NCI-H1694 treated with DMSO at 0.1 percent for 48 hours (cell line): ENCODE data around the gene SNX27.
"Not testable (repeated sequence)": the region's sequence is repeated elsewhere in the genome, so short reads cannot be mapped to it uniquely, and the experiment has no call there.

ENCODE experiments used
- DNase-seq: peaks from one replicate; lab custom pipeline; 2025; lab: John Stamatoyannopoulos, UW

The SNX27 gene

DNA sequence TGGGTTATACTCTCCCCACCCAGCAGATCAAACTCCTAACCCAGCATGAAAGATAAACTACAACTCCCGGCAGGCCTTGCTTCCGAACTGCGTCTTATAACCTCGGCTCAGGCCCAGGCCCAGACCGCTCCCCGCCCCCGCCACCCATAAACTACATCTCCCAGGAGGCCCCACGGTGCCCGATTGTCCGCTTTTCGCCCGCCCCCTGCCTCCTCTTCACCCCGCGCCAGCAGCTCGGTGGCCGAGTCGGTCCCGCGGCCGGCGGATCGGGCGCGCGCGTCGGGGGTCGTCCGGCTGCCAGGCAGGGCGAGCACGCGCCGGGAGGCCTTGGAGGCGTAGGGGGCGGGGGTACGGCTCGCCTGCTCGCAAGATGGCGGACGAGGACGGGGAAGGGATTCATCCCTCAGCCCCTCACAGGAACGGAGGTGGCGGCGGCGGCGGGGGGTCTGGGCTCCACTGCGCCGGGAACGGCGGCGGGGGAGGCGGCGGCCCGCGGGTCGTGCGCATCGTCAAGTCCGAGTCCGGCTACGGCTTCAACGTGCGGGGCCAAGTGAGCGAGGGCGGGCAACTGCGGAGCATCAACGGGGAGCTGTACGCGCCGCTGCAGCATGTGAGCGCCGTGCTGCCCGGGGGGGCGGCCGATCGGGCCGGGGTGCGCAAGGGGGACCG, at the start of gene SNX27:
TSS of gene SNX27 (plus strand) at position 219 of the 669 bp plus-strand sequence. CDS start at position 371, 152 bp downstream.
- DNase-seq = peak; percentile 92

DNA sequence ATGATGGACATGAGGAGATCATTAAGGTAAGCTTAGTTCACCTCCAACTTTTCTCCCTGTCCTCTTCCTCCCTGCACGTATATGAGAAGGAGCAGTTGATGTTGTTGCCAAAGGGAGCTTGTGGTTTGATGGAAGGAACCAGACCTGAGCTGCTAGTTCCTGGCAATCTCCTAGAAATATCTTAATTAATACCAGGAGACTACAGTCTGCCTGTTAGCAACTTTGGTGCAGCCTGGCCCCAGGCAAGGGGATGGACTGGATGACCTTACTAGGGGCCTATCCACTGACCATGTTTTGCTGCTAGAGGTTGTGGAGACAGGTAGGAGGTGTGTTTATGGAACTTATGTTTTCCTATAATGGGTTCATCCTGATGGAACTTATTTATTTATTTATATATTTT, 49.2 kb upstream of the SNX27 start:
- no peak for DNase-seq

DNA sequence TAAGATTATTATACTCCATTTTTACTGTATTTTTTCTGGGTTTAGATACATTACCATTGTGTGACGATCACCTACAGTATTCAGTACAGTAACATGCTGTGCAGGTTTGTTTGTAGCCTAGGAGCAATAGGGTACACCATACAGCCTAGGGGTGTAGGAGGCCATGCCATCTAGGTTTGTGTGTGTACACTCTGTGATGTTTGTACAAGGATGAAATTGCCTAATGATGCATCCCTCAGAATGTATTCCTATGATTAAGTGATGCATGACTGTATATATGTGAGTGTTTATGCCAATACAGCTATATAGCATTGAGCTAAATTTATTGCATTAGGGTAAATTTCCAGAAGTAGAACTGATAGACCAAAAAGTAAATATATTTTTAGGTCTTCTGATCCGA, 48.5 kb upstream of the SNX27 start:
- no peak for DNase-seq

DNA sequence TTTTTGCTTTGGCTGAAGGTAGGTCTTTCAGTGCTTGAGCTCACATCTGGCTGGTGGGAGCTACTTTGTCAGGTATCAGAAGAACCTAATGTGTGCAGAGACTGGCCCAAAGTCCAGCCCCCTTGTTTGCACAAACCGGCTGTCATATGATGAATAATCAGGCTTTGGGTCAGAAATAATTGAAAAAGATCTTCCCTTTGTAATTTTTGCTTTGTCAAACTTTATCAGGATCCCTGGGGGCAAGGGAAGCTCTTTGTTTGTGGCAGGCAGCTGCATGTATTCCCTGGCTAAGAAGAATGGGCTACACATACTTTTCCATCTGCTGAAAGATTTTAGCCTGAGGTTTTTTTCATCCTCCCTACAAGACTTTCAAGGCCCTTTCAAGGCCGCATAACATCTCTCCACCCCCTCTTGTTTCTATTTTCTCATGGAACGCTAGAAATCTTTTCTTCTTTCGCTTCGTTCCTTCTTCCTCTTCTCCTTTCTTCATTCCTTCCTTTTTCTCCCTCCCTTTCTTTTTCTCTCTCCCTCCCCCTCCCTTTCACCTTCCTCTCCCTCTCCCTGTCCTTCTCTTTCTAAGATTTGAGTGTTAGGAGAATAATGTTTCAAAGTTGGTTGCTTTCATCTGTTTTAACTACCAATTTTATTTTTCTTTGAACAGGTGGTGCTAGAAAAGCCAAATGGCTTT, 46.2 kb upstream of the SNX27 start:
- DNase-seq = no peak

DNA sequence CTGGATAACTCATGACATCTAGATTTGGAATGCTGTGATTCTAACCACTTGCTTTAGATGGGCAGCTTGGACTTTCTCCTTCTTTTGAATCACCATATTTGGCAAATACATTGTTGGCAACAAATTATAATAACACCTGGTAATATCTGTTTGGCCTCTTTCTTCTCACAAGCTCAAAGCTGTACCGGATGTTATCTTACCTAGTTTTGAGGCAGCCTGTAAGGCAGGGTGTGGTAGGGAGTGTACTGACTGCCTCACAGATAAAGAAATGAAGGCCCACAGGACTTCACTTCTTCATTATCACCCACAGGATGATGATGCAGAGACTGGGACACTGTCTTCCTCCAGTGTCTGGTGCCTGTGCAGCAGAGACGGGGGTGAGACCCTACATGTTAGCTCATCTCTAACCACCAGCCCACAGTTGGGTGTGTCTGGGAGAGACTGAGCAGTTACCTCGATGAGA, 43.2 kb upstream of the SNX27 start:
- no peak for DNase-seq

DNA sequence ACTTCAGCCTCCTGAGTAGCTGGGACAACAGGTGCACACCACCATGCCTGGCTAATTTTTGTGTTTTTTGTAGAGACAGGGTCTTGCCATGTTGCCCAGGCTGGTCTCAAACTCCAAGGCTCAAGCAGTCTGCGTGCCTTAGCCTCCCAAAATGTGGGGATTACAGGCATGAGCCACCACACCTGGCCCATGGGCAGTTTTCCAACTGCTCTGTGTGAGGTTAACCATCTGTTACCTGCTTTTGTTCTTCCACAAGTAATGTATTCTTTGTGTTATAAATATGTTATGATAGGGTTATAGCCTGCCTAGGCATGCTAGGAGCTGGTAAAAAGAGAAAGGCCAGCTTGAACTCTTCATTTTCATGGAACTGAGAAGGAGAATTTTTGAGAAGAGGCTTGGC, 41.0 kb upstream of the SNX27 start:
- no peak for DNase-seq

DNA sequence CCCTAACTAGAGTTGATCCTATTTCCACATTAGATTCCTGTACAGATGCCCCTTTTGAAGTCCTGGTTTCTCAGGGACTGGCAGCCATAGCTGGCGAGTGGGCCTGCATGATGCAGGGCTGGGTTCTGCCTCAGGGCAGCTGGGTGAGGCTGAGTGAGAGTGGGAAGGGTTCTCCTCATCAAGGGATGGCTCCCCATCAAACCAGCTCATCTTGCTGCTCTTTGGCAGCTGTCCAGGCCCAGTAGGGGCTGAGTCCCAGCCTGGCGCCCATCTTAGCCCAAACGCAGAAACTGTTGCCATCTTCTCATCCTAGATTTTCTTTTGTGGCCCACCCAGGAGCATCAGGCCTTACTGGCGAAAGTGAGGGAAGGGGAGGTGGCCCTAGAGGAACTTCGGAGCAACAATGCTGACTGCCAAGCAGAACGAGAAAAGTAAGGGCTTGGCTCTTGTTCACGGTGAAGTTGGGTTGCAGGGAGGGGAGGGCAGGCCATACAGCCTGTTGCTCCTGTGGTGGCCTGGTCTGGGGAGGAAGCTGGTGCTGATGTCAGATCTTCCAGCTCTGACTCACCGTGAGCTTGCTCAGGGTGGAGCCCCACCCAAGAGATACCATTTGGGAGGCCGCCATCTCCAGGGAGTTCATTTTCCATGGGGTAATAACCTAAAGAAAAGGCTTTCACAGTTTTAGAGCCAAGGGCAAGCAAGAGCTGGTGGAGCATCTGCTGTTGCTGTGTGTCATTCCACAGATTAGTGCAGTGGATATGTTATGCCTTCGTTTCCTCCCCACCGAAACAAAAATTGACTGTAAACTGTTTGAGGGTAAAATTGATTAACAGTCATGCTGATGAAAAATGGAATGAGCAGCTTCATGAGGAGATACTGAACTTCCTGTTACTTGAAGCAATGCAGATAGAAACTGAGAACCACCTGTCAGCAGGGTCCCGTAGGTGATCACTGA, 37.0 kb upstream of the SNX27 start:
- no peak for DNase-seq

DNA sequence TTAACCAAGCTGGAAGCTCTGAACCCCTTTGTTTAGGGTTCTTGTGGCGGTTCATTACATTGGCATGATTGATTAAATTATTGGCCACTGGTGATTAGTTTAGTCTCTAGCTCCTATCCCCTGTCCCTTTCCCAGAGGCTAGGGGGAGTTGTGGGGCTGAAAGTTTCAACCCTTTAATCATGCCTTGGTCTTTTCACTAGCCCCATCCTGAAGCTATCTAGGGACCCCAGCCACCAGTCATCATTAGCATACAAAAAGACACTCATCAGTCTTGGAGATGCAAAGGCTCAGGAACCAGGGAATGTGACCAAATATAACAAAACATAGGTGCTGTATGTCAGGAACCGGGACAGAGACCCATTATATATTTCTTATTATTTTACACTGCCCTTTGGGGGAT, 34.7 kb upstream of the SNX27 start:
- no peak for DNase-seq

DNA sequence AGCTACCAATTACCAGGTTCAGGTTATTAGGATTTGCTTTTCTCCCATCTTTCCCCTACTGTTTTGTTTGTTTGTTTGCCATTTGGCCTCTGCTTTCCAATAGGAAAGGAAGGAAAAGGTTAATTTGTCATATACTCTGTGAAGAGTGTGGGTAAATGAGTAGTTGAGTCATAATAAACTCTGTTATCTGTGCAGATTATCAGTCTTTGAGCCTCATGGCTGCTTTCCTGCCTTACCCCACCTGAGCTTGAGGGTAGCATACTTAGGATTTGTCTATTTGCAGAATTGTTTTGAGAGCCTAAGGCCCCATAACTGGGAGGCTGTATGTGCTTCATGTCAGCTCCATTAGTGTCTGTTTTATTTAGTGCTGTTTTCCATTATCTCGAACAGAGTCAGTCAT, 32.9 kb upstream of the SNX27 start:
- no peak for DNase-seq

DNA sequence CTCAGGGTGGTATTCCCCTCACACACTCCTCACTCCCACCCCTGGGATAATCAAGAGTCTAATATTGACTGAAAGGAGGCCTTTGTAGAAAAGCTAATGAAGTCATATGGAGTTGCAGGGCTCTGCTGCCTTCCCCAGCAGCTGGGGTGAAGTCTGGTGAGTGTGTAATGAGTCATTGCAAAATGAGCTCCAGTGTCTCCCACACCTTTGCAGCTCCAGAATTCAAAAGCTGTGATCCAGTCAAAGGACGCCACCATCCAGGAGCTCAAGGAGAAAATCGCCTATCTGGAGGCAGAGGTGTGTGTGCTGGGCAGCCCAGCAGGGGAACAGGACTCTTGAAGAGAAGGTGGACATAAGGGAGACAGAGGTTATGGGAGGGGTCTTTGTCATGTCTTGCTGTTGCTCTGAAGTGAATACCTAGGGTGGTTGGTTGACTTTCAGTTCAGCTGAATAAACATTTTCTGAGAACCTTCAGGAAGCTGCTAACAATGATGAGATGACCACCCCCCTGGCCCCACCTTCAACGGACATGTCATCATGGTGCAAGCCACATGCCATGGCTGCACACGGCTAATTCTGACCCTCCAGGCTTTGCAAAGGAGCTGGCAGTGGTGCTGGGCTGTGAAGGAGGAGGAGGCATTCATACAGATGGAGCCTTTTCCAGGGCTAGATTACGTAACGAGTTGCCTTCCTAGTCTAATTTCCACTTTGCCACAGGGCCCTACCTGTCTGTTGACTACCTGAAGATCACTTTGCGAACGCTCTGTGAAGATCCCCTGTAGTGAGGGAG, 32.2 kb upstream of the SNX27 start:
- no peak for DNase-seq

DNA sequence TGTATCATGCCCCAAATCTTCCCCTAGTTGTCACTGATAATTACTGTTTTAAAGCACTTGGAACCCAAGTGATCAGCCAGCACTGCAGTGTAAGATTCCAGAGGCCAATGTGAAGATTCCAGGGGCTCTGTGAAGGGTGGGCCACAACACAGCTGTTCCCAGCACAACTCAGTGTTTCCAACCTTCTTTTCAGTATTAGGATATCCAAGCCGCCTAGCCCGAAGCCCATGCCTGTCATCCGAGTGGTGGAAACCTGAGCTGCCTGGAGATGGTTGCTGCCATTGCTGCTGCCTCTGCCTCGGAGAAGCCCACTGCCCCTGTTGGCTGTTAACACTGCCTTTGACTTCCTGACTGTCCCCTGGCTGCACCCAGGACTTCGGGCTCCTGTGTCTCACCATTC, 30.4 kb upstream of the SNX27 start:
- no peak for DNase-seq

DNA sequence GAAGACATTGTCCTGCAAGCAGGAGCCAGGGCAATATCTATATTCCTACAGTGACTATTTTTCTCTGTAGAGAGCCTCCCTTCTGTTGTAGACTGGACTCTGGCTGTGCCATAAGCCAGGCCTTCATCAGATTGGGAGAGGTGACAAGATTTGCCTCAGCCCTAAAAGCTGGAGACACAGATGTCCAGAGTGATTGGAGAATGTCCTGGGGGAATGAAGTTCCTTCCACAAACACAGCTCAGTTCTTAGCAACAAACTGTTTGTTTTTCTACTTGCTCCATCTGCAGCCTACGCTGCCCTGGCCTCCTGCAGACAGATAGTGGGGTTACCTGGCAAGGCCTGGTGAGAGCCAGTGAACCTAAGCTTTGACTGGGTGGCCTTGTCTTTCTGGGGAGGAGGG, 29.9 kb upstream of the SNX27 start:
- no peak for DNase-seq

DNA sequence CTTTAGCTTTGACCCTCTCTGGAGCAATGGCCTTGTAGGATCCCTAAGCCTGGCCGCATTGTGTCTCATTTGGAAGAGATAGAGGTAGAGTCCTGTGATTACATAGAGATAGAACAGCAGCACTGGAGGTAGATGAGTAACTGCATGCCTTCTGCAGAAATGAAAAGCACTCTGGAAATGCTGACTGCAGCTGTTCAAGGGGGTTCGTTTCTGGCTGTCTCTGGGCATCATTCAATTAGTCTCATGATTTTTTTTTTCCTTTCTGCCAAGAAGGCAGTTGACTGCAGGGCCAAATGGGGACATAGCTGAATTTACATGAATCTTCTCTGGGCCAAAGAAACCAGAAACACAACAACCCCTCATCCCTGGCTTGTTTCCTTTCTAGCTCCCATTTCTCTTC, 28.1 kb upstream of the SNX27 start:
- DNase-seq = no peak

DNA sequence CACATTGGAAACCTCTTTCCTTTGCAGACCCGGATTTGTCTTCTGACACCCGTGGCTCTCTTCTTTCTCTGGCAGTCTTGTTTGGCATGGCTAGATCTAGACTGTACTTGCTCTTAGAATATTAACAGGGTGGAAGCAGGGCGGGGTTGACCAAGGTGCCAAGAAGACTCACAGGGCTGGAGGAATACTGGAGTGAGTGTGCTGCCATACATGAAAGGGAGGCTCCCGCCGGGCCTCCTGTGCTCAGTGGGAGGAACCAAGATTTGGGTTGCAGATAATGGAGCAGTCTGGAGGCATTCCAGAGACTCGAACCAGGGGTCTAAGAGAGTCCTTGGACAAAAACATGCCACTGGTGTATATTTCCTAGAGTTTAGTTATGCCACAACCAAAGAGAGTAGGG, 27.6 kb upstream of the SNX27 start:
- no peak for DNase-seq

DNA sequence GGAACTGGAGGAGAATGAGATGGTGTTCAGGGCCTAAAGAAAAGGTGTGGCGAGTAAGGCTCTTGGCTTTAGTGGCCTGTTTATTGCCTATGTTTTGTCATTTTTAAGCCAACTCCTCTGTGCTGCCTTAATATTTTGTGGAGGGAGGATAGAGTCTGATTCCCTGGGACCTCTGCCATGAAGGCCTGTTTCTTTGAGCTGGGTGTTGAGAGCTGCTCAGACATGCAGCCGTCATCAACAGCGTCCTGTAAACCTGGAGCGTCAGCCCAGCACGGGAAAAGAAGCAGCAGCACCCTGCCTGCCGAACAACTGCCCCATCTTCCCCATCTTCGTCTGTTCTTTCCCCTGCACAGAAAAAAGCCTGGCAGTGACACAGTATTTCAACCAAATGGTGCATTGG, 27.1 kb upstream of the SNX27 start:
- DNase-seq = no peak

DNA sequence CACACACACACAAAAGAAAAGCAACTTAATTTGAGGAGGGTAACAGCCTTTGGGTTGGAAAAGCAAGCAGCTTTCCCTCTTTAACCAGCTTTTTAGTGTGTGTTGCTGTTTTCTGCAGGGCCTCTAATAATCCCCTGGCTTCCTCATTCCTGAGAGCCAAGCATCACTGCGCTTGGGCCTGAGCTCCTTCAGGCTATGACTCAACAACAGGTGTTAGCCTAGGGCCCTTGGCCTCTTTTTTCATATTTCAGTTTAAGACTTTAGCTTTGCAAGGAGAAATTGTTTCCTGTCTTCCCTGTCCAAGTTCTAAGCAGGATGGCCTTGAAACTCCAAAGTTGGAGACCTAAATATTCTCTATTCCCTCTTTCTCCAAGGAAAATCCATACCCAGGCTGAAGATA, 26.2 kb upstream of the SNX27 start:
- no peak for DNase-seq

DNA sequence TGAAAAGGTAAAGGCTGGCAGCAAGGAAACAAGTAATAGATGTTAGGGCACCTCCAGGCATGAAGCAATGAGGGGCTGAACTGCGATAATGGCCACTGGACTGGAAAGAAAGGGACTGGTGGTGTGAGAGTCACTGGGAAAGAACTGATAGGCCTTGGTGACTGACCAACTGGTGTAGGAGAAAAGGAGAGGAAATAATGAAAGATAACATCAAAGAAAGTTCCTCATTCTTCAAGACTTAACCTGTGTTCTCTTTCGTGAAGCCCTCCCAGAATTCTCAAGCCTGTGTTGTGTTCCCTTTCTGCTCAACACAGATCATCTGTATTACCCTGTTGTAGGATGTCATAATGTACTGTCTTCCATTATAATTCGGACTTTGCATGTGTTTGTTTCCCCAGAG, 20.9 kb upstream of the SNX27 start:
- no peak for DNase-seq

DNA sequence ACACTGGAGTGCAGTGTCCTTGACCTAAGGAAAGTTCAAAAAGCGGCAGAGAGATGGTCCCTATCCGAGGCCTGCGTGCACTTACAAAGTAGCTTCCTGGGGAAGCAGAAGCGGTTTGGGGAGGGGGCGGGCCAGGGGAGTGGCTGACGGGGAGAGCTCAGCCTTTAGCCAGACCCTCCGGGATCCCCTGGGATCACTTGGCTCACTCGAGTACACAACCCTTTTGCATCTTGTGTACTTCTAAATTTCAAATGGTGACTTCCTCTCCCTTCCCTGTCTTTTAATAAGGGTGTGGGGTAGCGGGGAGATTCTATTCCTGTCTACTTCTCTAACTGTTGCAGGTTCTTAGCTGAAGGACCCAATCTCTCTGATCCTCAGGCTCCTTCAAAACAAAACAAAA, 18.1 kb upstream of the SNX27 start:
- DNase-seq = no peak

DNA sequence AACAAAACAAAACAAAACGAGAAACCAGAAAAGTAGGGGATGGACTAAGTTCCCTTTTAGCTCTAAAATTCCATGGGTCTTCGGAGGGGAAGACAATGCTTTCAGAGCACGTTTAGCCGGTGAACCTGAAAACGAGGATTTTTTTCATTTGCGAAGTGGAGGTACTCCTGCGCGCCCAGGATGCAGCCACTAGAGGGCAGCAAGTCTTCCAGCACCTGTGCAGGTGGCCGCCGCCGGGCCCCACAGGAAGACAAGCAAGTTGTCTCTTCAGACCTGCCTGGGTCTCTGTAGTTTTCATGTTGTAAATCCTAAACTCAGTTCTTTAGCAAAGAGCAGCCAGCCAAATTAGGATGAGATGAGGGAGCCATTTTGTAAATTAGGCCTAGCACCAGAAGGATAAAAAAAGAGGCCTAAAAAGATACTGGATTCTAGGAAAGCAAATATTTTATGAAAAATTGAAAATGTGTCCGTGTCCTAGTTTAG, 17.7 kb upstream of the SNX27 start:
- peak; percentile 55 for DNase-seq

DNA sequence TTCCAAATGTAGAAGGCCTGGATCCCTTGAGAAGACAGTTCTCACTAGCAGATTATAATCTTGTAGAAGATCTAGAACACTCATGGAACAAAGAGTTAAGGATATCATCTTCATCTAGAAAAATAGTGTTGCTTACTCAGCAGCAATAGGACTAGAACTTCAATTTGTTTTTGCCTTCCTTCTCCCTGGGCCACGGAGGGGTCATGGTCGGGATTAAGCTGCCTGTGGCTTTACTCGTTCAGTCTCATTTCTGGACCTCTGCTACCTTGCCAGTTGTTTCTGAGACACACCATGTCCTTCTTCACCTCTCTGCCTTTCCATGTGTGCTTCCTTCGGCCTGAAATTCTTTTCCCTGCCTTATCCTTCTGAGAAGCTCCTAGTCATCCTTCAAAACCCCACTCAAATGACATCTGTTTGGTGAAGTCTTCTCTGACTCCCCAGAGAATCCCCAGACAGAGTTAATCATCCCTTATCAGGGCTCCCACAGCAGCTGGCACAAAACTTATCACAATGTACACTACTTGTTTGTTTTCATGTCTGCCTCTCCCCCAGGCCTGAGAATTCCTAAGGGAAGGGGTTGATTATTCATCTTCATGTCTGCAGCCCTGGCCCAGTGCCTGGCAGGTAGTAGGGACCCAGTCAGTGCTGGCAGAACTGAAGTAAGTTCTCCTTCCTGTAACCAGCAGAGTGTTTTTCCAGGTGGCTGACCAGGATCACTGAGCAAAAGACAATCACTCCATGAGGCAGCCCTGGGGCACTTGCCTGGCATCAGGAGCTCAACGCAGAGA, 15.5 kb upstream of the SNX27 start:
- no peak for DNase-seq

DNA sequence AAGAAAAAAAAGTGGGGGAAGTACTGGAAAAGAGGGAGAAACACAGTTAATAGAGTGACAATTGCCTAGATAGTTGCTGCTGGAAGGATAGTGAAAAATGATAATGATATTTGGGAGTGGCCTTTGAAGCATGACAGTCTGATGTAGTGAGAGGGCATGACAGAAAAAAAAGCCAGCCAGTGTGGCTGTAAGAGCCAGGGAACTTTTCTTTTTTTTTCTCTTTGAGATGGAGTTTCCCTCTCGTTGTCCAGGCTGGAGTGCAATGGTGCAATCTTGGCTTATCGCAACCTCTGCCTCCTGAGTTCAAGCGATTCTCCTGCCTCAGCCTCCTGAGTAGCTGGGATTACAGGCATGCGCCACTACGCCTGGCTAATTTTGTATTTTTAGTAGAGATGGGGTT, 9.3 kb upstream of the SNX27 start:
- DNase-seq = not testable (repeated sequence)
